GM12873 (cell line): ENCODE data around the gene TPCN1.

Experiments
- CTCF ChIP-seq: IDR thresholded peaks from 2 replicates; pipeline ENCODE4 v1.5.1; 2012; ENCODE audit warnings: low read depth, mild to moderate bottlenecking, moderate library complexity, low read length, control low read depth; ENCODE audit not compliant: insufficient read depth; ENCODE audit errors: missing control alignments

Gene TPCN1

GRCh38 chr12:113269257-113269943 lies 48.1 kb downstream of the TPCN1 start:
- no peak for TF ChIP-seq CTCF

GRCh38 chr12:113270709-113271009 lies 49.4 kb downstream of the TPCN1 start:
- no peak for TF ChIP-seq CTCF

GRCh38 chr12:113271466-113271852 lies 50.2 kb downstream of the TPCN1 start:
- TF ChIP-seq CTCF = no peak

- TF ChIP-seq CTCF = no peak
Measured at GRCh38 chr12:113271853-113272561, 50.7 kb downstream of the TPCN1 start.

GRCh38 chr12:113273053-113273725 lies 51.9 kb downstream of the TPCN1 start:
- TF ChIP-seq CTCF = no peak

- TF ChIP-seq CTCF = no peak
Measured at GRCh38 chr12:113274848-113275247, 53.6 kb downstream of the TPCN1 start.

- TF ChIP-seq CTCF = no peak
Measured at GRCh38 chr12:113276306-113276705, 55.0 kb downstream of the TPCN1 start.
